GM23338 (cell line): ENCODE data around the gene TYSND1.

Source experiments
- EZH2 ChIP-seq: fragments of 200-600 bp; sonication (generic); IDR thresholded peaks from one replicate; pipeline ENCODE4 v1.8.0; 2017; ENCODE audit warnings: antibody characterized with exemption, mild to moderate bottlenecking, low read depth; ENCODE audit not compliant: unreplicated experiment
- EZH2phosphoT487 ChIP-seq: fragments of 200-600 bp; sonication (generic); IDR thresholded peaks from one replicate; pipeline ENCODE4 v1.8.1; 2018; ENCODE audit warnings: antibody characterized with exemption; ENCODE audit not compliant: unreplicated experiment
- POLR2AphosphoS5 ChIP-seq: IDR thresholded peaks from 2 replicates; pipeline ENCODE4 v1.6.1; 2016; ENCODE audit warnings: antibody characterized with exemption, low read depth
- REST ChIP-seq: IDR thresholded peaks from one replicate; pipeline ENCODE4 v1.6.1; 2018; ENCODE audit warnings: antibody characterized with exemption; ENCODE audit not compliant: unreplicated experiment
- ZNF331 ChIP-seq: fragments of 250-450 bp; sonication (Bioruptor Pico); IDR thresholded peaks from 2 replicates; pipeline ENCODE4 v1.5.0; 2020; ENCODE audit warnings: low read depth, mild to moderate bottlenecking, moderate library complexity
- TF ChIP-seq, protein P1 (sequence below), 2 experiments: fragments of 200-600 bp in 1 of 2; sonication (generic) in 1 of 2; conservative IDR thresholded peaks; 2 replicates each; pipeline versions ENCODE4 v1.5.1 to v1.6.1; 2016 to 2017; ENCODE audit warnings: antibody characterized with exemption in 2 of 2, low read depth in 2 of 2, mild to moderate bottlenecking in 2 of 2, moderate library complexity in 1 of 2

DNA sequence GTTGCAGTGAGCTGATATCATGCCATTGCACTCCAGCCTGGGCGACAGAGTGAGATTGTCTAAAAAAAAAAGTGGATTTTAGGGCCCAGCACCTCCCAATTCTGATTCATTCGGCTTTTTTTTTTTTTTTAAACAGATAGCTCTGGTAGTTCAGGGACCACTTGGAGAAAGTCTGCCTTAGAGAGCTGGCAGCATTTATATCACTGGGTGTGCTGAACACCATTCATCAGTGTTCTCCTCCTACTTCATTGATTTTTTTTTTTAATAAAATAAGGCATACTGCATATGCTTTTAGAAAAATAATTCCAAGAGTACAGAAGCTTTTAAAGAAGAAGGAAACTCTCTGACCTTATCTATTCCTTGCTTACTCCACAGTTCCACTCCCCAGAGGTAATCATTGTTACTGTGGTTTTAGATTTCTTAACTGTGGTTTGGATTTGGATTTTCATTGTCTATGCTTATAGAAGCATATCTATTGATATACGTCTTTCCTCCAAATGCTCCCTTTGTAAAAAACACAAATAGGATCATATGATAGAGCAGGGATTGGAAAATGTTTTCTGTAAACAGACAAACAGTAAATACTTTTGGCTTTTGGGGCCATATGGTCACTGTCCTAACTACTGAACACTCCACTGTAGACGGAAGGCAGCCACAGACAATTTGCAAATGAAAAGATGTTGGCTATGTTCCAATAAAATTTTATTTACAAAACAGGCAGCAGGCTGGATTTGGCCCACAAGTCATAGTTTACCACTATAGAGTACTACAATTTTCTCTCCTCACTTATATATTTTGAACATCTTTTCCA, 44.9 kb upstream of the TYSND1 start:
- TF ChIP-seq, protein P1, sequence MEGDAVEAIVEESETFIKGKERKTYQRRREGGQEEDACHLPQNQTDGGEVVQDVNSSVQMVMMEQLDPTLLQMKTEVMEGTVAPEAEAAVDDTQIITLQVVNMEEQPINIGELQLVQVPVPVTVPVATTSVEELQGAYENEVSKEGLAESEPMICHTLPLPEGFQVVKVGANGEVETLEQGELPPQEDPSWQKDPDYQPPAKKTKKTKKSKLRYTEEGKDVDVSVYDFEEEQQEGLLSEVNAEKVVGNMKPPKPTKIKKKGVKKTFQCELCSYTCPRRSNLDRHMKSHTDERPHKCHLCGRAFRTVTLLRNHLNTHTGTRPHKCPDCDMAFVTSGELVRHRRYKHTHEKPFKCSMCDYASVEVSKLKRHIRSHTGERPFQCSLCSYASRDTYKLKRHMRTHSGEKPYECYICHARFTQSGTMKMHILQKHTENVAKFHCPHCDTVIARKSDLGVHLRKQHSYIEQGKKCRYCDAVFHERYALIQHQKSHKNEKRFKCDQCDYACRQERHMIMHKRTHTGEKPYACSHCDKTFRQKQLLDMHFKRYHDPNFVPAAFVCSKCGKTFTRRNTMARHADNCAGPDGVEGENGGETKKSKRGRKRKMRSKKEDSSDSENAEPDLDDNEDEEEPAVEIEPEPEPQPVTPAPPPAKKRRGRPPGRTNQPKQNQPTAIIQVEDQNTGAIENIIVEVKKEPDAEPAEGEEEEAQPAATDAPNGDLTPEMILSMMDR (conservative IDR thresholded peaks at IDR 0.05; ENCODE audit: low read depth in 2 of 2), result no peak
- TF ChIP-seq POLR2AphosphoS5 (no peak), EZH2 (no peak), REST (no peak), ZNF331 (no peak), EZH2phosphoT487 (no peak)
